ENCODE results near the gene CAPSL.
"Not testable (repeated sequence)": the region's sequence is repeated elsewhere in the genome, so short reads cannot be mapped to it uniquely, and the experiment has no call there.

Gene CAPSL

GRCh38 chr5:35876454-35876853 is 62.0 kb downstream of the CAPSL start:
- DNase-seq (ENCODE audit: low read depth): peak; percentile 34

GRCh38 chr5:35870605-35871004 is 67.8 kb downstream of the CAPSL start:
- no peak for DNase-seq (ENCODE audit: low read depth)

DNA sequence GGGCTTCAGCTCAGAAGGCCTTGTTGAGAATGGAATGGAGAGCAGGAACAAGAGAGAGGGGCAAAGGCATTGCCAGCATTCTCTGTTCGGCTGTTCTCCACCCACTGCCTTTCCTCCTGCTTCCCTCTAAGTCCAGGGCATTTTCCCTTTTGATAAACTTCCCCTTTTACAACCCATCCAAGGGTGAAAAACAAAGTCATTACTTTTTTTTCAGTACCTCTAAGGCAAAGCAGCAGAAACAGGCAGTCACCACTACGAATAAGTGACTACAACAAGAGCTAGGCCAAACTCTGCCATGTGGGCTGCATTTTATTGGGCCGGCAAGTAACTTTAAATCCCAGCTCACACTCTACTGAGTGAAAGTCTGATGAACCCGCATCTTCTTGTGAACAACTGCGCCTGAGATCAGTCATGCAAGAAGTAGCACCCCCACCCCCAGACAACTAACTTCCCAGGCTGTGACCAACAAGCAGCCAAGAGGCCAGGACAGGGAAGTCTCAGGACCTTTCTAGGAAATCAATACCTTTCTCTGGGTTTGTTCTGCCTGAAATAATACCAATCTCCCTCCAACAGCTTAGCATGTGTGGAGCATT is 68.6 kb downstream of the CAPSL start:
- no peak for DNase-seq (ENCODE audit: low read depth)

DNA sequence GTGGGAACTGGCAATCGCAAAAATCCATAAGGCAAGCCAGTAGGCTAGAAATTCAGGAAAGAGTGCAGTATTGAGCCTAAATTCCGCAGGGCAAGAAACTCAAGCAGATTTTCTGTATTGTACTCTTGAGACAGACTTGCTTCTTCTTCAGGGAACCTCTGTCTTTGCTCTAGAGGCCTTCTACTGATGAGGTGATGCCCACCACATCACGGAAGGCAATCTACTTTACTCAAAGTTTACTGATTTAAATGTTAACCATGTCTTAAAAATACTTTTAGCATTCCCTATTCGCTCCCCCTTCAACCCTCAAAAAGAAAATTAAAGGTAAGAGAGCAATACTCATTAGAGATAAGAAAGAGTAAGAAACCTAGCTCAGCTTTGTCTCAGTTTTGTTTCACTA is 70.4 kb downstream of the CAPSL start:
- DNase-seq (ENCODE audit: low read depth): no peak

DNA sequence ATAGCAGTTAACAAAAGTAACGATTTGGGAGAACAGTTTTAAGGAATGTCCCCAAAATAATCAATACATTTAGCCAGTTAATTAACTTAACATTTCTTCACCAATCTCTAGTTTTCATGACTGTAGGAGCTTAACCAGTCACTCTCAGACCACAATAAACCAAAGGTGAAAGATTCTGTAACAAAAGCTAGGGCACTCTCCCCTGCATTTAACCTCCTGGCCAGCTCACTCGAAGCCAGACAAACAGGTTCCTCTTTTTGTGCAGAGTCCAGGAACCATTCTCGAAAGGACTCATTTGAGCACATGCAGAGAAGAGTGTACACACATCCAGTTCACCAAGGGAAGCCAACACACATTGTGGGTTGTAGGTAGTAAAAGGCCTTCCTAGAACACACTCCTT is 75.3 kb downstream of the CAPSL start:
- DNase-seq (ENCODE audit: low read depth): no peak

DNA sequence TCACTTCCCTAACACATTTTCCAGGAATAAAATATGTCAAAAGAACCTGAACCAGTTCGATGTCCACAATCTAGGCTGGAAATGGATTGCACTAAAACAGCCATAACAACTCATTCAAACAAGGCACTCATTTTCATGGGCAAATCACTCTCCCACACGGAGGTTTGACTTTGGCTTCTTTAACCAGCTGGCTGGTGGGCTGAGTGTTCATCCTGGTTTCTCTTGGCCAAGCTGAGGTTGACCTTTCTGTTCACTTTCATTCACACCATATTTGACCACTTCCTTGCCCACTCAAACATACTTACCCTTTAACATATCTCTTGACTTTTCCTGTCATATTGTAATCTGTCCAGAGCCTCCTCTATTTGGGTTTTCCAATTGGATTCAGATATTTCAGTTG is 76.3 kb downstream of the CAPSL start:
- no peak for DNase-seq (ENCODE audit: low read depth)

- DNase-seq (ENCODE audit: low read depth): no peak
Measured at GRCh38 chr5:35861718-35862117, 76.7 kb downstream of the CAPSL start.

DNA sequence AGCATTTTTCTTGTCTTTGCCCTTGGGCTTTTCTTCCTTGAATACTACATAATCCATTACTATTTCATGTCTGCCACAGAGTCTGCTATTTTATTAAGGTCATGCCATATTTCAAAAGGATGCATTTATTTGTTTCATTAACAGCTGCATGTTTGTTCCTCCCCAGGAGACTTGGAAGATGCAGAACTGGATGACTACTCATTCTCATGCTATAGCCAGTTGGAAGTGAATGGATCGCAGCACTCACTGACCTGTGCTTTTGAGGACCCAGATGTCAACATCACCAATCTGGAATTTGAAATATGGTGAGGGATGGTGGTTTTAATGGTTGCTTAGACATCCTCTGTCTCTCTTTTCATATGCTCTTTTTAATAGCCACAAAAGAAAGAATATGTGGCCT is 77.7 kb downstream of the CAPSL start:
- peak; percentile 53 for DNase-seq (ENCODE audit: low read depth)

- DNase-seq (ENCODE audit: low read depth): no peak
Measured at GRCh38 chr5:35859101-35859661, 79.2 kb downstream of the CAPSL start.

DNA sequence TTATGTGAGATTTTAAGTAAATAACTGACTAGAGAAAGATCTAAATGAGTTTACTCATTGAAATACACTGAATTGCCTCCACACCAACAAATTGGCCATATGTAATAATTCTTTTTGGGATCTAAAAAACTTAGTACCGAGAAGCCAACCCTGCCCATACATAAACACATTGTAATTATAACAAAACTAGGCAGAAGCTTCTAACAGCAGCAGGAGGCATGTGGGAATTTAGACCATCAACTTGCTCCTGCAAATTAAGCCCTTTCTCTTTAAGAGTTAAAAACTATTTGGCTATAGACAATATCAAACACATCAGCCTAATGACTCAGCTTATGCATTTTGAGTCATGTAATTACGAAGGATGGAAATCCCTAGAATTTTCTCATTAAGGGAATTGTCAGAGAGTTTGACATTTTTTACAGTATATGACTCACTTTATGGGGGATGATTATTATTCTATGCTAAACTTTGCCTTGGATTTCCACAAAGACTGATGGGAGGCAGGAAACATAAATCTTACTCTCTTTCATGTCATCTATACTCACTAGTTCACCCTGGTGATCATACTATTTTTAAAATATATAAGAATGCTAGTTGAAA is 80.7 kb downstream of the CAPSL start:
- DNase-seq (ENCODE audit: low read depth): peak; percentile 96

GRCh38 chr5:35856765-35857351 is 81.6 kb downstream of the CAPSL start, which contains the start of gene IL7R:
Gene IL7R (plus strand): TSS chr5:35856891. CDS start chr5:35856978, 87 bp downstream.
- DNase-seq (ENCODE audit: low read depth): peak; percentile 43

DNA sequence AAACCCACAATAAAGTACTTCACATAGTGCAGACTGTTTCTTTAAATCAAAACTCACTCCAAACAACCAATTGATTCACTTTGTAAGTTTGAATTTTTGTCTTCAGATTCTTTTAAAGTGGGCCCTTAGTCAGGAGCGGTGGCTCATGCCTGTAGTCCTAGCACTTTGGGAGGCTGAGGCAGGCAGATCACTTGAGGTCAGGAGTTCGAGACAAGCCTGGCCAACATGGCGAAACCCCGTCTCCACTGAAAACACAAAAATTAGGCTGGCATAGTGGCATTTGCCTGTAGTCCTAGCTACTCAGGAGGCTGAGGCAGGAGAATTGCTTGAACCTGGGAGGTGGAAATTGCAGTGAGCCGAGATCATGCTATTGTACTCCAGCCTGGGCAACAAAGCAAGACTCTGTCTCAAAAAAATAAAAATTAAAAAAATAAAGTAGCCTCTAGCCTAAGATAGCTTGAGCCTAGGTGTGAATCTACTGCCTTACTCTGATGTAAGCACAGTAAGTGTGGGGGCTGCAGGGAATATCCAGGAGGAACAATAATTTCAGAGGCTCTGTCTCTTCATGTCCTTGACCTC is 82.1 kb downstream of the CAPSL start:
- not testable (repeated sequence) for DNase-seq (ENCODE audit: low read depth)

GRCh38 chr5:35855187-35855586 is 83.2 kb downstream of the CAPSL start:
- DNase-seq (ENCODE audit: low read depth): no peak

Measured in HS-5 (cell line).